ENCODE measurements around the gene ONECUT1. TPM values are rescaled to one million over a fixed set of nuclear protein-coding genes. Genes with fewer than 3 reads are reported as not detected.

The ONECUT1 gene
- polyA plus RNA-seq, 3 donors: 0.08 to 0.23 TPM; not detected in 1

DNA sequence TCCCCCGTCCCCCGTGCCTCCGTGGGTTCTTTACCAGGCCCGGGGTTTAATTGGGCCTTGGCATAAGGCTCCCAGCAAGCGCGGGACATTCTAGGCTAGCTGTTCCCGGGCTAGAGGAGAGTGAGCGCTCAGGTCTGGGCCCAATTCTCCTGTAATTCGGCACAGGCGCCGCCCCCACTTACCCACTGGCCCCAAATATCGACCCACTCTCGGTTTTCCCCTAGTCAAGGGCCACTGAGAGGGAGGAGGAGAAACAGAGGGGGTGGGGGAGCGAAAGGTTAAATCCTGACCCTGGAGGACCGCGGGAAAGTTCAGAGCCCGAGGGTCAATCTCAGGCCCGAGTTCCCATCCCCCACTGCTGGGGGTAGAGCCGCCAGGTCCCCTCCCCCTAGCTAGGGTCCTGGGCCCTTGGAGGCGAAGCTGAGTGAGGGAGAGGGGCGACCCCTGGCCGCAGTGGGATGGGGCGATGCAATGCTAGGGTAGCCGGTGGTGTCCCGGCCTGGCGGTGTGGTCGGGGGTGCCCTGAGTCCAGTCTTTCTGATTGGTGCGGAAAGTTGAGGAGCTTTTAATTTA is 8.5 kb upstream of the ONECUT1 start:
- no peak for DNase-seq (ENCODE audit: extremely low read depth in 1 of 11, low read depth in 9 of 11, low spot score in 4 of 11)

DNA sequence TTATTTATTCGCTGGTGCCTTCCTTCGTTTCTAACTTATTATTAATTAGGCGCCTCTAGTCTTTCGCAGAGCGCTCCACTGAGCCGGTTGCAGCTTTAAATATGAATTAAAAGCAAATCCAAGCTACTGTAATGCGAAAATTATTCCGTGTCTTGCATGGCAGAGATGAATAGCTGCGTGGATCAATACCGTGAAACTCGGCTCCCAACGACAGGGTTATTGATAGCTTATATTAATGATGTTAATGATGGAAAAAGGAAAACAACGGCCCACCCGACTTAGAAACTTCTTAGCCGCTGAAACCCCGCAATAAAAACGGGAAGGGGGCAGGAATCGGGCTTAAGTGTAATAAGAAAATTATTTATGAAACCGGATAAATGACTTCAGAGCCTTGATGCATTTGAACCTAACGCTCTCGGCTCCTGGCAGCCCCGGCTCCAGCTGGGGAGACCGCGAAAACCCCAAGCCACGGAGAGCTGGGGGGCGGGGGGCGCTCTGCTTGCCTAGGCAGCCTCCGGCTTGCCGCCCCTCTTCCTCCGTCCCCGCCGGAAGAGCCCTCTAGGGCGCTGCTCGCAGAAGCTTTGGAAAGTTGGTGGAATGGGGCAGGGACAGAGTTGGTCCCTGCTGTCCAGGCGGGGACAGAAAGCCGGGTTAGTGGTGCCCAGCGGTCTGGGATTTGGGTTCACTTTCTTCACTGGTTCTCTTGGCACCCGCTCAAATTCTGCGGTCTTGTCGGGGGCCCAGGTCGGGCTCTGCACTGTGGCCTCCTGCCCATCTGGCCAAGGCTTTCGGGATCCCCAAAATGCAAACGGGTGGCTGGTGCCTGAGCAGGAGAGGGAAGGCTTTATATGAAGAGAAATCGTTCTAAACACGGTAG is 7.7 kb upstream of the ONECUT1 start:
- no peak for DNase-seq (ENCODE audit: extremely low read depth in 1 of 11, low read depth in 9 of 11, low spot score in 4 of 11)

DNA sequence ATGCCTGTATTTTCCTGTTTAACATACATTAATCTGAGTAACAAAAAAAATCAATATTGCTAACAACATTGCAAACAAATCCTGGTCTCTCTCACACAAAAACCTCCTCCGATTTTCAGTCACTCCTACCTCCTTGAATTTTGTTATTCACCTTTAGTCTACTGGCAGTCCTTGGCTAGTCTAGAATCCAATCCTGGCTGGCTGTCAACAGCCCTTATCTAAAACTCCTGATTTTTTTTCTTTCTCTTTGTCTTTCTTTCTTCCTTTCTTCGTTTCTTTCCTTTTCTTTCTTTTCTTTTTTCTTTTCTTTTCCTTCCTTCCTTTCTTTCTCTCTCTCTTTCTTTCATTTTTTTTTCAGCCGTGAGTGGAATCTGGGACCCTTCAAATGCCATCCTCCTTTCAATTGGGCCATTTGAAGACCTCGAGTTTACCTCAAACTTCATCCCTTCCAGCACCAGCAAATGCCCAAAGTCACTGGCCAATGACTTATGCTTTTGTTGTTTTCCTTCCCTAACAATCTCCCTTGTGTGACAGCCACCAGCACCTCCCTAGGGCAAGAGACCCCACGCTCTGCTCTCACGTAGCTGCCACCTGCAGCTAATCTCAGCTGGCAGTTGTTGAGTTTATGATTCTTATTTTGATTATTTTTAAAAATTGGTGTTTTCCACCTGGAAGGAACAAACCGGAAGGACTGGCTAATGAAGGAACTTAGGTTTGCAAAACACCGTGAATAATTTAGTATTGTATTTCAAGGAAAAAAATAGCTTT is 6.8 kb upstream of the ONECUT1 start:
- no peak for DNase-seq (ENCODE audit: extremely low read depth in 1 of 11, low read depth in 9 of 11, low spot score in 4 of 11)

DNA sequence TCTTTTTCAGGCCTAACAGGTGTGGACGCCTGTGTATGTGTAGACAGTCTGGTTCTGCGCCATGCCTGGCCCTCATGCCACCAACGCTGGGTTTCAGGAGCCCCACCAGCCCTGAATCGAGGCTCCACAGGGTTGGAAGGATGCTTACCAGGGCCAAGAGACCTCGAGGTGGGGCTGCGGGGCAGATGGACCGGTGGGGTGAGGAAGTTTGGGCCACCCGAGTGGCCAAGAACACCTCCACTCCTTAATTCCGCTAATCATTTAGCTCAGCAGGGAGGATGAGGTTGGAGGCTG is 6.0 kb upstream of the ONECUT1 start:
- DNase-seq (ENCODE audit: extremely low read depth in 1 of 11, low read depth in 9 of 11, low spot score in 4 of 11): no peak

DNA sequence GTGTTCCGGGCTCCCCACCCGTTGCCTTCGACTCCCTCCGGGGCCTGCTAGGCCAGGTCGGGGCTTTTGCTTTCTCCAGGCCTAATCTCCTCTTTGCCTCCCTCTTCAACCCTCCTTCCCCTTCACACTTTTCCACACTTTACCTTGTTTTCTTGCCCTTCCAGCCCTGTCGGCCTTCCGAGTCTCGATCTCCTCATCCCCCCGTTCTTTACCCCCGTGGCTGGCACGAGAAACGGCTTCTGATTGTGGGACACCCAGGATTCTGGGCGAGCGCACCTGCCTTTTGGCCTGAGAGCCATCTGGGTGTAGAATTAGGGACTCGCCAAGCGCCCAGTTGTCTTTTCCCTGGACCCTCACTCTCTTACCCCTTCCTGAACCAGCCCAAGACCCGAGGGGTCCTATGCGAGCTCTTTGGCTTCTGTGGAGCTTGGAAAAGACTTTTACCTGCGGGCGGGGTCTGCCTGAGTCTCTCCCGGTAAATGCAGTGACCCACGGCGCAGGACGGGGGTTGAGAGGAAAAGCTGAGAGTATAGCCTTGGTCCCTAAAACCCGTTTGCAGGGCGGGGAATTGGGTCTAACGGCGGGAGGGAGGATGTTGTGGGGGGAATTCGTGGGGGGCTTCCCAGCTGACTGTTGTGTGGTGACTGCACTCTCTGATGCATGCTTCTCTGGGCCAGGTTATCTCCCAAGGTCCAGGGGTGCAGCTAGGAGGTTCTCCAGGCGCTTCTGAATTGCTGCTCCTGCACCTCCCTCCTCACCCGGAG is 5.5 kb upstream of the ONECUT1 start:
- DNase-seq (ENCODE audit: extremely low read depth in 1 of 11, low read depth in 9 of 11, low spot score in 4 of 11): no peak

DNA sequence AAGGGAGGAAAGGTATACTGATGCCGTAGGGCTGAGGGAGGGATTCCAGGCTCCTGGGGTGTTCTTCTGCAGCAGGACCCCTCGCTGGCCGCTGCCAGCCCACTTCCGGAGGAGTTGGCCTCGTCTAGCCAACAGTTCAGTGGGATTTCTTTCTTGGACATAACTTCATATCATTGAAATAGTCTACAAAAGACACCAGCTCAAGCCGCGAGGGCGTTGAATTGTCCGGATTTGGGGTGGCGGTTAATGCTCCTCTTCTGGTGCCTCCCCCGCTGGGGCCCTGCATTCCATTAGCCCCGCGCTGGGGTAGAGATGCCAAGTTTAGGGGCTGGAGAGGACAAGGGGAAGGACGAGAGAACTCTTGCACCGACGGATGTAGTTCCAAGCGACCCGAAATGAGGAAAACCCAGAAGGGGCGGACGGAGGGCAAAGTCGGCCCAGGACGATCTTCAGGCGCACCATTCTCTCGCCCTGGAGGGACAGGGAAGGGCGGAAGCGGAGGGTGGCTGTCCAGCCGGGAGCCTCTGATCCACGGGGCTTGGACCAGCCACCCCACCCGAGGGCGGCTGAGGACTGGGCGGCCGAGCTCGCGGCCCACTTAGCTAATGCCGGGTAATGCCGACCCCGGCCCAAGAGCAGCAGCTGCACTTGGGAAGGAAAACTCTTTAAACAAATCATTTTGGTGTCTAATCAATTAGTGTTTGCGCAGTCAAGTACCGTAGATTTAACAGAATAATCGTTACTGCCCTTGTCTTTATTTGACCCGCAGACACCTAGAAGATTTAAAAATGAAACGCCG is 4.7 kb upstream of the ONECUT1 start:
- DNase-seq (ENCODE audit: extremely low read depth in 1 of 11, low read depth in 9 of 11, low spot score in 4 of 11): no peak

DNA sequence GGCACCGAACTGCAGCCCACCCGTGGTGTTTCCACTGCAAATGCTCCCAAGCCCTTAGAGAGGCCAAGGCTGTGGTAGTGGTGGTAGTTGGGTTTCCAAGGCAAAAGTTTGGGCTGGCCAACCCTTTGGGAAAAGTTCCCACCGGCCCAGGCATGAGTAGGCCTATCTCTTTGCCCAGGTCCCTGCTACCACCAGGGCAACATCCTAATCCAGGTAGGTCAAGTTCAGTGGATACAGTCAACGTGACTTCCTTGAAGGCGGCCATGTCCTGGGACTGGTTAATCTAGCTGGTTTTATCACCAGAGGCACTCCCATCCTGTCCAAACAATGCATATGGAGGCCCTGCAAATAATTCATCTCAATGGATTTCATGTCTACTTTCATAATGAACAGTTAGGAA is 1.6 kb upstream of the ONECUT1 start:
- DNase-seq (ENCODE audit: extremely low read depth in 1 of 11, low read depth in 9 of 11, low spot score in 4 of 11): no peak

DNA sequence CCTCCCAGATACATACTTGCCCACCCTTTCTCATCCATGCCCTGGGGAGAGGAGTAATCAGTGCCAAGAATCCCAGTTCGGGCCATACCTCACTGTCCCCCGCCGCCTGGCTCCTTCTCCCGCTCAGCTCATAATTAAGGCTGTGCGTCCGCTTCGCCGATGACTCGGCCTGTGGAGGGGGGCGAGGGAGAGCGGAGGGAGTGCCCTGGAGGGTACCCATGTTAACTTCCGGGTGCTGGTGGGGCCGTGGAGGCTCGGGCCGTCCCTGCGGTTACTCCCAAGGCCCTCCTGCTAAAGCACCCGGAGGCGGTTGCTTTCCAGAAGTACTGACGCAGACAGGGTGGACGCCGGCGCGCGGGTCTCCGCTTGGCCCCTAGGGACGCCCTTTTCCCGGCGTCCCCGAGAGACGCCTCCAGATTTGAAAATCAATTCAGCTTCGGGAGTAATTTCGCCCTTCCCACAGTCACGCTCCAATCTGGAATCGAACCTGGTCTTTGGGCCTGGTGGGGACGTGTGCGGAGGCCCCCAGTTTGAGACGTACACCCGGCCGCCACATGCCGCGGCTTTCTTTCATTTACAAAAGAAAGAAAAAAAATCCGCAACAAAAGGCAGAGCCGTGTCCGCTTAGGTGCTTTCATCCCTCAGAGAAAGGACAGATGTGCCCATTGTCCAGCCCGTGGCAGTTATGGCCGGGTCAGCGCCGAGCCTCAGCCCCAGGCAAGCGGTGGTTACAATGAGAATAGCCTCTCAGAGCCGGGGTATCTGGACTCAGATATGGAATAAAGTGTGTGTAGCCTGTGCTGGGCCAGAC is 1.0 kb upstream of the ONECUT1 start:
- no peak for DNase-seq (ENCODE audit: extremely low read depth in 1 of 11, low read depth in 9 of 11, low spot score in 4 of 11)

DNA sequence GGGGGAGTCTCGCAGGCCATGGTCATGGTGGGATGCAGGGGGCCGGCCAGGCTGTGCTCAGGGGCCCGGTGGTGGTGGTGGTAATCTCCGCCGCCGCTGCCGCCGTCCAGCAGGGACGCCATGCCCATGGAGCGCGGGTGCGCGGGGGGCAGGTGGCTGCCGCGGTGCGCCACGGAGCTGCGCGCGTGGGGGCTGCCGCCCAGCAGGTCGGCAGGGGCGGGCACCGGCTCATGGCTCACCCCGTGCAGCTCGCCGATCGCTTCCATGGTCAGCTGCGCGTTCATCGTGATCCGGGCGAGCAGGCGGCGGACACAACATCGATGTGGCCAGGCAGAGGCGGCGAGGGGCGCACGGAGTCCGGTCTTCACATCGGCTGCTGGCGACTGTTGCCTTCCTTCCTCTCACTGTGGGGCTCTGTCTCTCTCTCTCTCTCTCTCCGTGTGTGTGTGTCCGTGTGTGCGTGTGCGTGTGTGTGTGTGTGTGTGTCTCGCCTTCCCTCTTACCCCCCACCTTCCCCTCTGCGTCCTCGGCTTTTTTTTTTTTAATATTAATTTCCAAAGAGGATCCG is 451 bp downstream of the ONECUT1 start:
- DNase-seq (ENCODE audit: extremely low read depth in 1 of 11, low read depth in 9 of 11, low spot score in 4 of 11): no peak

DNA sequence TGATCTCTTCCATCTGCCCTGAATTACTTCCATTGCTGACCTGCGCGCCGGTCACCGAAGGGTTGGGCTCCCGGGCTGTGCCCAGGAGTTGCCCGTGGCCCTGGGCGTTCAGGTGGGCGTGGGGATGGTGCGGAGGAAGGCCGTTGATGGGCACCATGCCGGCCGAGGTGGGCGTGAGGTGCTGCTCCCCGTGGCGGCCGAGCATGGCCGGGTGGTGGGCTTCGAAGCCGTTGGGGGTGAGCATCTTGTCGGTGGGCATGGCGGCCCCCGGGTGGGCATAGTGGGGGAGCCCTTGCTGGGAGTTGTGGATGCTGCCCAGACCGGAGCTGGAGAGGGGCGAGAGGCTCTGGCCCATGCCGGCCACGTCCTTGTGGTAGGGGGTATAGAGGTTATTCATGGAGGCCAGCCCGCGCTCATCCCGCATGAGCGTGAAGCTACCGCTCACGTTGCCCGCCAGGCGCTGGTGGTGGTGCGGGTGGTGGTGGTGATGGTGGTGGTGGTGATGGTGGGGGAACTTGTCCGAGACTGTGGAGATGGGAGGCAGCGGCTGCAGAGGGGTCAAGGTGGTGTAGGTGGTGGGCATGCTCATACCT is 1.0 kb downstream of the ONECUT1 start:
- no peak for DNase-seq (ENCODE audit: extremely low read depth in 1 of 11, low read depth in 9 of 11, low spot score in 4 of 11)

DNA sequence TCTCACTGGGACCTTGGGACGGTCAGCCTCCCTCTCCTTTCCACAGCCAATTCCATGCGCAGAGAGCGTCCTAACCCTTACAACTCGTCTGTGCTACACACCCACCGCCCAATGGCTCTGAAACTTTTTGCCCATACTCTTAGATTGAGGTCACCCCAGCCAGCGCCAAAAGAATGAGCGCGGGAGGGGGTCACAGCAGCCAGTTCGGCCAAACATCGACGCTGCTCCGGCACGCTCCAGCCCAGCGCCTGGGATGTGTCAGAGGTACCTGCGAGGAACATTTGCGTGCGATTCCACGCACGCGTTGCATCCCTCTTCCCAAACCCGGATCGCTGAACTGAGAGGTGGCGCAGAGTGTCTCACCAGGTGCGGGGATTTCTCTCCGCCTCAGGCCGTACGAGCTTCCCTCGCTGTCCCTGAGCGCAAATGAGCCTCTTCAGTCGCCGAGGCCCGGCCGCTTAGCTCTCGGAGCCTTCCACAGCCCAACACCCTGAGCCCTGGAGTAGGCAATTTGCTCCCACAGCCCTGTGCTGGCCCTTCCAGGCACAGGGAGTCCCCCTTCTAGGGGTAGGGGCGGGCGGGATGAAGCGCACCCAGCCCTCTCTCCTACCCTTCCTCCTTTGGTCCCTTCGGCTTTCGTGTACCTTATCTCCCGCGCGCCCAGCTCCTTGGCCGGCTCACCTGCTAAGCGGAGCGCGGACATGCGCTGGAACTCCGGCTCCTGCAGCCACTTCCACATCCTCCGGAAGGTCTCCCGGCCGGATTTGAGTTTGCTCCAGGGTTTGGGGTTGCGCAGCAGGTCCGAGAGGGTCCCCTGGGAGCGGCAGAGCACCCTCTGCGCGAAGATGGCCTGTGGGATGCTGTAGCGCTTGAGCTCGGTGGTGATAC is 1.8 kb downstream of the ONECUT1 start:
- no peak for DNase-seq (ENCODE audit: extremely low read depth in 1 of 11, low read depth in 9 of 11, low spot score in 4 of 11)

DNA sequence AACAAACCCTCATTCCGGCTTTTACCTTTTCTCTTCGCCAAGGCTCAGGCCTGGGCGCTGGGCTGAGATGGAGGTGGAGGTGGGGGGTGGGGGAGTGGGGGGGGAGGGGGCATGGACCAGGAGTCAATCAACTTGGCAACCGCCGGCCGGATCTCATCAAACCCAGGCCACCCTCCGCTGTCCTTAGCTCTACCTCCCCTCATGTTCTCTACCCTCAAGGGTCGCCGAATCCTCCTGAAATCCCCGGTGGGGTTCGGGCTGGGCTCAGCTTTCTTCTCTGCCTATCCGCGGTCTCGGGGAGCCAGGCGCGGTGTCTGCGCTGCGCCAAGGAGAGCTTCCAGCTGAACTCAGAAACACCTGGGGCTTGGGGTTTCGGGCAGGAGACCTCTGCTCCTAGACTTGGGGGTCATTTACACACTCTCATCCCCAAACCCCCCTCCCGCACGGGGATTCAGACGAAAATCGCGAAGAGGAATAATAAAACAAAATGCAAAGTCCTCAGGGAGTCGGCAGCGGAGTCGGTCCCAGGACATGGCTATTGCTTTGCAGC is 2.5 kb downstream of the ONECUT1 start:
- DNase-seq (ENCODE audit: extremely low read depth in 1 of 11, low read depth in 9 of 11, low spot score in 4 of 11): no peak

DNA sequence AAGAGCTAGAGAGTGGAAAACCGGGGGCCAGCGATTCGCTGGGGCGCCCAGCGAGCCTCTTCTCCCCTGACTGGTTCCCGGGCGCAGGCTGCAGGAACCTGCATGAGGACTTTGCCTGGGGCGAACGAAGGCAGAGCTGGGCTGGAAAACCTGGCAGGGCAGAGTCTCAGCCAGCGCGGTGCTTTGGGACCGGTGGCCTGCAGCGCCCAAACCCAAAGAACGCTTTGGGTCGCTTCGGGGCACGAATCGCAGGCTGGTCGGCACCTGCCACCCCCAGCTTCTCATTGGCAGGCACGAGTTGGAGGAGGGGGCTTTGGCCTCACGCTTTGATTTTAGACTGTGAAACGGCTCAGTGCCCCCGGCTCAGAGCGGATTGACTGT is 3.0 kb downstream of the ONECUT1 start:
- no peak for DNase-seq (ENCODE audit: extremely low read depth in 1 of 11, low read depth in 9 of 11, low spot score in 4 of 11)

DNA sequence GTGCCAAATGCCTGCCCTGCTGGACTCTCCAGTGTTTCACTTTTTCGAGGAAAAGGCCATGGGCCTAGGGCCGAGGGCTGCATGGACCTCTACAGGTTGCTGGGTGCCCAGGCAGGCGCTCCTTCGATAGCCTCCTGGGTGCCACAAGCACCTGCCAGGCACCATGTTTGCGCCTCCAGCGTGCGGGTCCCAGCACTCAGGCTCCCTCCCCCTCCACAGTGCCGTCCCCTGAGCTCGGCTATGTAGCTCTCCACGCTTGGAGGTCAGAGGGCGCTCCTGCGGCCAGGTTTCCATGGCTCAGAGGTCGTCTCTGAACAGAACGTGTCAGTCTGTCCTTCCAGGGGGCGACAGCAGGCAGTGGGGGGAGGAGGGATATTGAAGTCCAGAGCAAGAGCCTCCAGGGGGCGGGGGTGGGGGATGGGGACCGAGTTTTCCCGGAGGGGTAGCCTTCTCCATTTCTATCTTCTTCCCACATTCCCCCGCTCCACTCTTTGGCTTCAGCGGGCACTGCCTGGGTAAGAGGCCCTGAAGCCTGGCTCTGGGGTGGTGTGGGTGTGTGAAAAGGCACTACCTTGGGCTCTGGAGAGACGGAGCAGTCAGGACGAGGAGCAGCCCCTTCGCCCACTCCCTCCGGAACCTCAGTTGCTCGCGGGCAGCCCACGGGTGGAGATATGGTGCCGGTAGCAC is 3.6 kb downstream of the ONECUT1 start:
- DNase-seq (ENCODE audit: extremely low read depth in 1 of 11, low read depth in 9 of 11, low spot score in 4 of 11): no peak

DNA sequence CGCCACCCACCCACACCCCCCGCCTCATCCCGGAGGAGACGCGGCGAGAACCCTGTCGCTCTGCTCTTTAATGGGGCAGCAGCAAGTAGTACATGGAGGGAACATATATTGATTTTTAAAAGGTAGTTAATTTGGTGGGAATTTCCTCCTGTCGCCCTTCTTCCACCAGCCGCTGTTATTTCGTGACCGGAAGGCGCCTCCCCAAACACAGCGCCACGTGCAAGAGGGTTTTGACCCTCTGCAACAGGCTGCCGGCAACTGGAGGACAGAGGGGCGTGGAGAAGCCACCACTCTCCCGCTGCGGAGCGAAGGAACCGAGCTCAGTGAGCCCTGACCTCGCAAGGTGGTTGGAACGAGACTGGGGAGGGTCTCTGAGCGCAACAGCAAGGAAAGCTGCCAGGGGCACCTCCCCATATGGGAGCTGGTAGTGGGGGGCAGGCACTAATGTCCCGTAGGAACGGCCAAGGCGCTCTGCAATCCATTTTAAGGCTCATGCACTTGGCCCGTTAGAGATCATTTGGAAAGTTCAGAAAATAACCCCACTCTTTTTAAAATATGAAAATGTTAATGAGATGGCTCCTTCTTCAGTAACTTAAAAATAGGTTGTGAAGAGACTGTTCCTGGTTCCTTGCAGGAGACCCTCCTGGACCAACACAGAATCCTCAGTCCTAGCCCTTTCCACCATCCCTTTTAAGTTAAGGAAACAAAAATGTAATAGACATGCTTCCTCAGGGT is 4.3 kb downstream of the ONECUT1 start:
- DNase-seq (ENCODE audit: extremely low read depth in 1 of 11, low read depth in 9 of 11, low spot score in 4 of 11): no peak
